Common myeloid progenitor, CD34-positive (primary cell): Measurements from ENCODE around the gene CIAO3.
A peak's percentile ranks its signal among the peaks of the same experiment; 100 is the strongest.

Source experiments
- CTCF ChIA-PET: fragments of 350-600 bp; sonication (Branson Sonifier 250); formaldehyde crosslinking; loops from one replicate; lab custom pipeline; 2021; ENCODE audit warnings: antibody characterized with exemption; lab: Charles Lee
- POLR2A ChIA-PET: fragments of 350-600 bp; sonication (Branson Sonifier 250); formaldehyde crosslinking; loops from one replicate; lab custom pipeline; 2021; ENCODE audit warnings: antibody characterized with exemption; lab: Charles Lee
- DNase-seq, 3 donors: peaks; one replicate each; pipeline versions ENCODE4 v3.0.0 to v3.0.0-alpha.2; 2013
- H3K27ac ChIP-seq, 2 experiments: 1 replicate in 1 of 2; 2 replicates in 1 of 2; pipeline ENCODE4 v1.7.0; 2013; ENCODE audit warnings: inconsistent platforms in 2 of 2, low read length in 2 of 2, mild to moderate bottlenecking in 2 of 2, low read depth in 1 of 2, moderate library complexity in 1 of 2; ENCODE audit not compliant: severe bottlenecking in 2 of 2, insufficient read depth in 1 of 2, poor library complexity in 1 of 2
- H3K27me3 ChIP-seq, 5 experiments: replicated peaks in 2 of 5; 1 replicate in 3 of 5; 2 replicates in 2 of 5; pipeline versions ENCODE4 v1.6.1 to v1.7.0; 2013; ENCODE audit warnings: low read length in 4 of 5, mild to moderate bottlenecking in 2 of 5, moderate library complexity in 2 of 5, inconsistent platforms in 1 of 5; ENCODE audit not compliant: insufficient read depth in 5 of 5, control insufficient read depth in 4 of 5
- H3K36me3 ChIP-seq, 4 experiments: 1 replicate in 2 of 4; 2 replicates in 2 of 4; pipeline versions ENCODE4 v1.6.1 to v1.7.0; 2013; ENCODE audit warnings: low read length in 3 of 4, control low read depth in 1 of 4, mild to moderate bottlenecking in 1 of 4; ENCODE audit not compliant: control insufficient read depth in 4 of 4, insufficient read depth in 4 of 4
- H3K4me1 ChIP-seq, 4 experiments: 1 replicate in 3 of 4; 2 replicates in 1 of 4; pipeline versions ENCODE4 v1.6.1 to v1.7.1; 2013; ENCODE audit warnings: low read length in 3 of 4, mild to moderate bottlenecking in 3 of 4, control low read depth in 1 of 4, inconsistent platforms in 1 of 4, moderate library complexity in 1 of 4; ENCODE audit not compliant: control insufficient read depth in 4 of 4, insufficient read depth in 4 of 4; ENCODE audit errors: control extremely low read depth in 1 of 4
- H3K4me3 ChIP-seq, 7 experiments: 1 replicate in 4 of 7; 2 replicates in 3 of 7; pipeline versions ENCODE4 v1.5.1 to v1.7.0; 2013; ENCODE audit warnings: mild to moderate bottlenecking in 7 of 7, low read length in 6 of 7, moderate library complexity in 6 of 7, inconsistent platforms in 2 of 7, low read depth in 2 of 7, control low read depth in 1 of 7; ENCODE audit not compliant: insufficient read depth in 4 of 7, control insufficient read depth in 1 of 7; ENCODE audit errors: extremely low read depth in 1 of 7
- H3K9me3 ChIP-seq, 5 experiments: 1 replicate in 4 of 5; 2 replicates in 1 of 5; pipeline versions ENCODE4 v1.6.1 to v1.7.1; 2013; ENCODE audit warnings: low read length in 4 of 5, mild to moderate bottlenecking in 2 of 5, inconsistent platforms in 1 of 5, low read depth in 1 of 5, moderate library complexity in 1 of 5; ENCODE audit not compliant: control insufficient read depth in 4 of 5, insufficient read depth in 2 of 5; ENCODE audit errors: control extremely low read depth in 1 of 5
- WGBS: methylation state at CpG from one replicate; pipeline ENCODE4 v1.1.5; 2013; ENCODE audit not compliant: insufficient coverage; 5-methylcytosine and 5-hydroxymethylcytosine counted together

Gene CIAO3

GRCh38 chr16:686459-687260, 54.1 kb downstream of the CIAO3 start:
- Histone ChIP-seq H3K9me3 (no peaks in the 10 kb centered on the region), H3K27ac (no peak overlapping the region), H3K4me3 (no peak overlapping the region), H3K4me1 (peaks cover 0 to 53% (median 46%) of the 10 kb centered on the region in 4 experiments), H3K27me3 (peaks cover 0 to 6% (median 0%) of the 10 kb centered on the region in 5 experiments), H3K36me3 (peaks cover 0 to 45% (median 23%) of the 10 kb centered on the region in 4 experiments)
- WGBS, result 98% methylated on average over 50 of the region's 51 CpGs
- ChIA-PET CTCF (interaction anchor here (0.8 to 1.7 kb wide), 2 partner anchors 21 to 26 kb away, joined by 3 to 4 read pairs; no protein-coding TSS in a partner anchor), POLR2A (no interaction called here)
- DNase-seq, result no peak

- Histone ChIP-seq H3K9me3 (no peaks in the 10 kb centered on the region), H3K4me3 (no peak overlapping the region), H3K36me3 (peaks cover 0 to 49% (median 23%) of the 10 kb centered on the region in 4 experiments), H3K27ac (no peak overlapping the region), H3K4me1 (peaks cover 0 to 60% (median 53%) of the 10 kb centered on the region in 4 experiments), H3K27me3 (peaks cover 0 to under 1% (median 0%) of the 10 kb centered on the region in 5 experiments)
- CTCF ChIA-PET, result interaction anchor here (1.7 kb wide), 1 partner anchor 20 kb away, joined by 4 read pairs; no protein-coding TSS in a partner anchor
- WGBS, result 88% methylated on average over 9 of the region's 10 CpGs
- POLR2A ChIA-PET, result no interaction called here
- DNase-seq, result no peak
These were observed 54.8 kb downstream of the CIAO3 start for GRCh38 chr16:685967-686366.

- Histone ChIP-seq H3K4me3 (peak overlapping the region in 2 of 7 experiments; percentile 77 to 81), H3K27ac (no peak overlapping the region), H3K9me3 (no peaks in the 10 kb centered on the region), H3K4me1 (peaks cover 0 to 60% (median 57%) of the 10 kb centered on the region in 4 experiments), H3K27me3 (no peaks in the 10 kb centered on the region), H3K36me3 (peaks cover 0 to 49% (median 23%) of the 10 kb centered on the region in 4 experiments)
- 98% methylated on average over 44 of the region's 61 CpGs for WGBS
- POLR2A ChIA-PET, result no interaction called here
- no peak for DNase-seq
- CTCF ChIA-PET, result interaction anchor here (0.6 kb wide), 2 partner anchors 31 to 40 kb away, joined by 3 to 4 read pairs; no protein-coding TSS in a partner anchor
These were observed 55.7 kb downstream of the CIAO3 start for GRCh38 chr16:684961-685696.

GRCh38 chr16:684071-684794, 56.6 kb downstream of the CIAO3 start, which contains the start of gene JMJD8:
Gene JMJD8, minus strand, starts transcription at chr16:684334. Its CDS starts 15 bp downstream, at chr16:684319.
- WGBS, result 2% methylated on average over 72 of the region's 91 CpGs
- DNase-seq, result peak; percentile 92 to 95 (median 93)
- H3K36me3 ChIP-seq, result peaks cover 0 to 49% (median 23%) of the 10 kb centered on the region in 4 experiments
- H3K4me1 ChIP-seq, result peaks cover 0 to 57% (median 55%) of the 10 kb centered on the region in 4 experiments
- peak within 1 kb of the TSS; percentile 43 to 81 (median 72) for H3K4me3 ChIP-seq
- H3K9me3 ChIP-seq, result no peaks in the 10 kb centered on the region
- ChIA-PET POLR2A (no interaction called here), CTCF (interaction anchor here (0.6 to 0.8 kb wide), 2 partner anchors 11 to 41 kb away, joined by 4 read pairs; no protein-coding TSS in a partner anchor)
- no peaks in the 10 kb centered on the region for H3K27me3 ChIP-seq
- H3K27ac ChIP-seq, result peak within 1 kb of the TSS in 1 of 2 experiments; percentile 64

GRCh38 chr16:683396-684070, 57.3 kb downstream of the CIAO3 start:
- WGBS, result 20% methylated on average over 49 of the region's 57 CpGs
- DNase-seq, result no peak
- peak overlapping the region; percentile 43 to 81 (median 72) for H3K4me3 ChIP-seq
- no peaks in the 10 kb centered on the region for H3K27me3 ChIP-seq
- CTCF ChIA-PET, result interaction anchor here (0.8 kb wide), 1 partner anchor 10 kb away, joined by 4 read pairs; no protein-coding TSS in a partner anchor
- peaks cover 0 to 49% (median 23%) of the 10 kb centered on the region in 4 experiments for H3K36me3 ChIP-seq
- H3K9me3 ChIP-seq, result no peaks in the 10 kb centered on the region
- peak overlapping the region in 1 of 2 experiments; percentile 64 for H3K27ac ChIP-seq
- POLR2A ChIA-PET, result no interaction called here
- peaks cover 0 to 56% (median 53%) of the 10 kb centered on the region in 4 experiments for H3K4me1 ChIP-seq
